H7 (cell line): ENCODE data around the gene CSK. TPM values are rescaled to one million over a fixed set of nuclear protein-coding genes. Genes with fewer than 3 reads are reported as not detected.
A peak's percentile ranks its signal among the peaks of the same experiment; 100 is the strongest.

Source experiments
- DNase-seq: peaks from one replicate; pipeline ENCODE4 v3.0.0; 2012
- H3K27me3 ChIP-seq: 2 replicates; pipeline ENCODE4 v1.6.0; 2011; ENCODE audit warnings: mild to moderate bottlenecking, low read length; ENCODE audit not compliant: control insufficient read depth, insufficient read depth
- H3K36me3 ChIP-seq: replicated peaks from 2 replicates; pipeline ENCODE4 v1.5.1; 2011; ENCODE audit warnings: low read length; ENCODE audit not compliant: control insufficient read depth, insufficient read depth
- H3K4me3 ChIP-seq: 2 replicates; pipeline ENCODE4 v1.5.1; 2011; ENCODE audit warnings: low read depth, mild to moderate bottlenecking, control low read depth, low read length, moderate library complexity; ENCODE audit not compliant: insufficient read depth
- total RNA-seq: library from RNA; depleted of rRNA; stranded (reverse); fragments of >200 nt; shearing (Covaris generic); gene quantifications from 2 replicates; pipeline ENCODE4 v1.2.3, GENCODE V29; 2014

Gene CSK
- total RNA-seq, 1 experiment from 2014 or later, result 31.8 TPM

- peak; percentile 84 for DNase-seq
Measured at GRCh38 chr15:74839526-74840395, 57.9 kb downstream of the CSK start.

GRCh38 chr15:74840851-74841775 lies 59.2 kb downstream of the CSK start:
- Histone ChIP-seq H3K36me3 (peaks cover 13% of the 10 kb centered on the region), H3K4me3 (no peak overlapping the region), H3K27me3 (no peaks in the 10 kb centered on the region)
- DNase-seq, result no peak

More at GRCh38 chr15:74839526-74840395, 57.9 kb downstream of the CSK start:
- H3K27me3 ChIP-seq, result no peaks in the 10 kb centered on the region
- peaks cover 6% of the 10 kb centered on the region for H3K36me3 ChIP-seq
- H3K4me3 ChIP-seq, result no peak overlapping the region

- Histone ChIP-seq H3K36me3 (peaks cover 13% of the 10 kb centered on the region), H3K27me3 (no peaks in the 10 kb centered on the region), H3K4me3 (peak overlapping the region; percentile 94)
- DNase-seq, result peak; percentile 28
Measured at GRCh38 chr15:74841891-74842373, 60.1 kb downstream of the CSK start.

GRCh38 chr15:74842581-74843444 lies 60.9 kb downstream of the CSK start, which contains the start of gene ULK3:
TSS of gene ULK3 (minus strand) at chr15:74843156. CDS start at chr15:74843105, 51 bp downstream.
- no peaks in the 10 kb centered on the region for H3K27me3 ChIP-seq
- peak; percentile 99 for DNase-seq
- H3K4me3 ChIP-seq, result peak within 1 kb of the TSS; percentile 94
- peaks cover 15% of the 10 kb centered on the region for H3K36me3 ChIP-seq

GRCh38 chr15:74843445-74843828 lies 61.6 kb downstream of the CSK start:
- DNase-seq, result no peak
- peaks cover 17% of the 10 kb centered on the region for H3K36me3 ChIP-seq
- H3K27me3 ChIP-seq, result no peaks in the 10 kb centered on the region
- peak overlapping the region; percentile 94 for H3K4me3 ChIP-seq

- Histone ChIP-seq H3K36me3 (peaks cover 17% of the 10 kb centered on the region), H3K27me3 (no peaks in the 10 kb centered on the region), H3K4me3 (no peak overlapping the region)
- DNase-seq, result peak; percentile 69
Measured at GRCh38 chr15:74843891-74844299, 62.0 kb downstream of the CSK start.

GRCh38 chr15:74844319-74845207 lies 62.7 kb downstream of the CSK start:
- no peaks in the 10 kb centered on the region for H3K27me3 ChIP-seq
- DNase-seq, result peak; percentile 59
- H3K36me3 ChIP-seq, result peaks cover 17% of the 10 kb centered on the region
- no peak overlapping the region for H3K4me3 ChIP-seq

GRCh38 chr15:74845208-74845568 lies 63.3 kb downstream of the CSK start:
- peaks cover 17% of the 10 kb centered on the region for H3K36me3 ChIP-seq
- DNase-seq, result no peak
- H3K4me3 ChIP-seq, result no peak overlapping the region
- no peaks in the 10 kb centered on the region for H3K27me3 ChIP-seq

- Histone ChIP-seq H3K27me3 (no peaks in the 10 kb centered on the region), H3K4me3 (no peak overlapping the region), H3K36me3 (peaks cover 18% of the 10 kb centered on the region)
- no peak for DNase-seq
Measured at GRCh38 chr15:74845581-74845980, 63.7 kb downstream of the CSK start.

GRCh38 chr15:74847432-74847831 lies 65.6 kb downstream of the CSK start:
- DNase-seq, result no peak
- H3K4me3 ChIP-seq, result no peak overlapping the region
- H3K36me3 ChIP-seq, result peaks cover 26% of the 10 kb centered on the region
- H3K27me3 ChIP-seq, result no peaks in the 10 kb centered on the region

GRCh38 chr15:74850393-74850792 lies 68.5 kb downstream of the CSK start:
- Histone ChIP-seq H3K36me3 (peaks cover 29% of the 10 kb centered on the region), H3K27me3 (no peaks in the 10 kb centered on the region), H3K4me3 (no peak overlapping the region)
- DNase-seq, result no peak

- H3K27me3 ChIP-seq, result no peaks in the 10 kb centered on the region
- DNase-seq, result no peak
- peaks cover 26% of the 10 kb centered on the region for H3K36me3 ChIP-seq
- H3K4me3 ChIP-seq, result no peak overlapping the region
Measured at GRCh38 chr15:74851960-74852359, 70.1 kb downstream of the CSK start.
